Measurements from ENCODE around the gene P4HB.

DNA sequence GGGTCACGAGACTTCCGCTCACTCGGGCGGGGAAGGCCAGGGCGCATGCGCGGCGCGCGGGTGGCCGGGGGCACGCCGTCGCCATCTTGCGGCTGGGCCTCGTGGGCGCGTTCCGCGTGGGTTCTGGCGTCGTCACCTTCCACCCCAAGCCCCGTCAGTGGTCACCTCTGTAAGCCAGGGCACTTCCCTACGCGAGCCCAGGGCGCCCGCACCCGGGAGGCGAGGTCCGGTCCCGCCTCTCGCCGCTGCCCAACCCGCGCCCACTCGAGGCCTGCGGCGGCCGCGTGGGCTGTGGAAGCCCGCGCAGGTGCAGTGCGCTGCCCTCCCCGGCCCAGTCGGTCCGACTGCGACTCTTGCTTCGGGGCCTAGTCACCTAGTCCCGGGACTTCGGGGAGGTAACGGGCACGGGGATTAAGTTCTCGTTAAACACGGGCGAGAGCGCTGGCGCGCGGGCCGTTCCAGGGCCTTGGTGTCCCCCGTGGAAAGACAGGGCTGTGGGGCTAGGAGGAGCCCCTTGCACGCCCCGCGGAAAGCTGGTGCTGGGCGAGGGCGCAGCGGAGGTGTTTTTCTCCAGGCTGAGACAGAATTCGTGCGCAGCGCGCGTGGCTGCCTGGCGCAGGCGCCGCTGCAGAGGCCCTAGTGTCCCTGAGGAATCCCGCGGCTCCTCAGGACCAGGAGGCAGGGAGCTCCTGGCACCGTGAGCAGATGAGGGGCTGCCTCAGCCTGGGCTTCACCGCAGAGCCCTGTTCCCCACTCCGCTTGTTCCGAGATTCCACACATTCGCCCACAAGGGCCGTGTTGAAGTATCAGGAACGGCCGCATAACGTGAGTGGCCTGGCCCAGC lies 11.3 kb upstream of the P4HB start:
- TF ChIP-seq, protein P1, sequence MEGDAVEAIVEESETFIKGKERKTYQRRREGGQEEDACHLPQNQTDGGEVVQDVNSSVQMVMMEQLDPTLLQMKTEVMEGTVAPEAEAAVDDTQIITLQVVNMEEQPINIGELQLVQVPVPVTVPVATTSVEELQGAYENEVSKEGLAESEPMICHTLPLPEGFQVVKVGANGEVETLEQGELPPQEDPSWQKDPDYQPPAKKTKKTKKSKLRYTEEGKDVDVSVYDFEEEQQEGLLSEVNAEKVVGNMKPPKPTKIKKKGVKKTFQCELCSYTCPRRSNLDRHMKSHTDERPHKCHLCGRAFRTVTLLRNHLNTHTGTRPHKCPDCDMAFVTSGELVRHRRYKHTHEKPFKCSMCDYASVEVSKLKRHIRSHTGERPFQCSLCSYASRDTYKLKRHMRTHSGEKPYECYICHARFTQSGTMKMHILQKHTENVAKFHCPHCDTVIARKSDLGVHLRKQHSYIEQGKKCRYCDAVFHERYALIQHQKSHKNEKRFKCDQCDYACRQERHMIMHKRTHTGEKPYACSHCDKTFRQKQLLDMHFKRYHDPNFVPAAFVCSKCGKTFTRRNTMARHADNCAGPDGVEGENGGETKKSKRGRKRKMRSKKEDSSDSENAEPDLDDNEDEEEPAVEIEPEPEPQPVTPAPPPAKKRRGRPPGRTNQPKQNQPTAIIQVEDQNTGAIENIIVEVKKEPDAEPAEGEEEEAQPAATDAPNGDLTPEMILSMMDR (IDR thresholded peaks at IDR 0.05) = peak in 3 of 4 donors; percentile 30 to 56 (median 38)
- TF ChIP-seq POLR2A (IDR thresholded peaks at IDR 0.05) = peak; percentile 92
